Esophagus muscularis mucosa (tissue), 4 donors: ENCODE data around the gene PHF21A. TPM values are rescaled to one million over a fixed set of nuclear protein-coding genes. Genes with fewer than 3 reads are reported as not detected.

Source experiments
- DNase-seq: peaks from one replicate; pipeline ENCODE4 v3.0.0-alpha.2; 2017; ENCODE audit errors: extremely low spot score
- H3K27ac ChIP-seq, 4 donors: fragments of 200-600 bp; sonication (generic); replicated peaks in 1 of 4; 1 replicate in 3 of 4; 2 replicates in 1 of 4; pipeline ENCODE4 v1.5.1; 2016 to 2019; ENCODE audit warnings: mild to moderate bottlenecking in 1 of 4
- H3K27me3 ChIP-seq, 4 donors: fragments of 200-600 bp; sonication (generic); one replicate each; pipeline versions ENCODE4 v1.5.1 to v1.6.0; 2016 to 2019
- H3K36me3 ChIP-seq, 4 donors: fragments of 200-600 bp; sonication (generic); one replicate each; pipeline ENCODE4 v1.5.1; 2016 to 2019
- H3K4me1 ChIP-seq, 4 donors: fragments of 200-600 bp; sonication (generic); one replicate each; pipeline ENCODE4 v1.5.1; 2016 to 2019
- H3K4me3 ChIP-seq, 4 donors: fragments of 200-600 bp; sonication (generic); 1 replicate in 2 of 4; 2 replicates in 2 of 4; pipeline ENCODE4 v1.5.1; 2016 to 2019; ENCODE audit warnings: mild to moderate bottlenecking in 4 of 4, moderate library complexity in 1 of 4
- H3K9me3 ChIP-seq, 4 donors: fragments of 200-600 bp; sonication (generic); 1 replicate in 3 of 4; 2 replicates in 1 of 4; pipeline ENCODE4 v1.5.1; 2016 to 2019
- EP300 ChIP-seq: sonication (generic); formaldehyde crosslinking; IDR thresholded peaks from one replicate; pipeline ENCODE4 v1.6.1; 2017; ENCODE audit warnings: antibody characterized with exemption
- POLR2A ChIP-seq: fragments of 450-650 bp; IDR thresholded peaks from one replicate; pipeline ENCODE4 v1.6.1; 2017; ENCODE audit warnings: antibody characterized with exemption, moderate library complexity, mild to moderate bottlenecking, low read depth
- POLR2AphosphoS5 ChIP-seq, 2 donors: sonication (generic); formaldehyde crosslinking; IDR thresholded peaks; one replicate each; pipeline ENCODE4 v1.6.1; 2017; ENCODE audit warnings: antibody characterized with exemption in 2 of 2
- WGBS: methylation state at CpG from one replicate; pipeline ENCODE4 v1.1.5; 2018; 5-methylcytosine and 5-hydroxymethylcytosine counted together
- intact Hi-C: fragments of 100-400 bp; cut with DNase I; formaldehyde crosslinking; loops from one replicate; pipeline ENCODE4 v1.15.1; 2023
- total RNA-seq, 4 donors: library from RNA; depleted of rRNA; stranded (reverse); fragments of >200 nt; gene quantifications; one replicate each; pipeline versions ENCODE4 v1.1.0 to v1.2.1, GENCODE V29; 2016
- TF ChIP-seq, protein P1 (sequence below), 3 experiments: fragments of 200-600 bp in 2 of 3; fragments of 450-650 bp in 1 of 3; sonication (generic) in 2 of 3; IDR thresholded peaks; one replicate each; pipeline ENCODE4 v1.5.1; 2017 to 2019; ENCODE audit warnings: antibody characterized with exemption in 3 of 3, mild to moderate bottlenecking in 2 of 3, moderate library complexity in 1 of 3

The PHF21A gene
- total RNA-seq, 4 donors from 2014 or later = 31.8 to 47.8 (median 36.1) TPM

DNA sequence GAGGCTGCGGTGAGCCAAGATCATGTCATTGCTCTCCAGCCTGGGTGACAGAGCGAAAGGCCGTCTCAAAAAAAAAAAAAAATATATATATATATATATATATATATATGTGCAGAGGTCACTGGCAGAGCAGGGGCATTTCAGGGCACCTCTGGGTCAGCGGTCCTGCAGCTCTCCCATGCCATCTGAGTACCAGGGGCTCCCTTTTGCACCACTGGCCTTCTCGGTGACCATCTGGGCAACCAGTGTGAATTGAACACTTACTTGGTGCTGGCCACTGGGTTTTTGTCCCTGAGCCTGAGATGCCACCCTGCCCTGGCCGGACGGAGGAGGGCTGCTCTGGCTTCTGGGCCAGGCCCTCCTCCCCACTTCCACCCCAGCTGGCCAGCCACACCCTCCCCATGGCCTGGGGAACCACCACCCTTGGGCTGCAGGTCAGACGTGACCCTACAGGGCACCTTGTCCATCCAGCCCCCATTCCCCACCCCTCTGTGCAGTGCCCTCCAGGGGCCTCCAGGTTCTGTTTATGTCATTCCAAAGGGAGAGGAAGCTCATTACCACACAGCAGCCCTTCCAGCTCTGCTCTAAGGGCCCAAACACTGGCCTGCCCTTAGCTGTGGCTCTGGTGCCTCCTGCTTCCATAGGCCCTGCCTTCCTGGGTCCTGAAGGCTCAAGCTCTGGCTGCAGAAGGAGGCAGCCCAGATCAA, 225.5 kb downstream of the PHF21A start:
- Histone ChIP-seq H3K27me3 (peaks cover 0 to 25% (median 0%) of the 10 kb centered on the region in 4 donors), H3K4me1 (peaks cover 15 to 19% (median 18%) of the 10 kb centered on the region in 4 donors), H3K36me3 (no peaks in the 10 kb centered on the region), H3K4me3 (no peak overlapping the region), H3K27ac (no peak overlapping the region), H3K9me3 (no peaks in the 10 kb centered on the region)
- intact Hi-C loops = no loop called here
- TF ChIP-seq POLR2AphosphoS5 (IDR thresholded peaks at IDR 0.05) (no peak), EP300 (no peak), POLR2A (no peak)
- TF ChIP-seq, protein P1, sequence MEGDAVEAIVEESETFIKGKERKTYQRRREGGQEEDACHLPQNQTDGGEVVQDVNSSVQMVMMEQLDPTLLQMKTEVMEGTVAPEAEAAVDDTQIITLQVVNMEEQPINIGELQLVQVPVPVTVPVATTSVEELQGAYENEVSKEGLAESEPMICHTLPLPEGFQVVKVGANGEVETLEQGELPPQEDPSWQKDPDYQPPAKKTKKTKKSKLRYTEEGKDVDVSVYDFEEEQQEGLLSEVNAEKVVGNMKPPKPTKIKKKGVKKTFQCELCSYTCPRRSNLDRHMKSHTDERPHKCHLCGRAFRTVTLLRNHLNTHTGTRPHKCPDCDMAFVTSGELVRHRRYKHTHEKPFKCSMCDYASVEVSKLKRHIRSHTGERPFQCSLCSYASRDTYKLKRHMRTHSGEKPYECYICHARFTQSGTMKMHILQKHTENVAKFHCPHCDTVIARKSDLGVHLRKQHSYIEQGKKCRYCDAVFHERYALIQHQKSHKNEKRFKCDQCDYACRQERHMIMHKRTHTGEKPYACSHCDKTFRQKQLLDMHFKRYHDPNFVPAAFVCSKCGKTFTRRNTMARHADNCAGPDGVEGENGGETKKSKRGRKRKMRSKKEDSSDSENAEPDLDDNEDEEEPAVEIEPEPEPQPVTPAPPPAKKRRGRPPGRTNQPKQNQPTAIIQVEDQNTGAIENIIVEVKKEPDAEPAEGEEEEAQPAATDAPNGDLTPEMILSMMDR (IDR thresholded peaks at IDR 0.05) = no peak
- WGBS = 90% methylated on average over 8 of the region's 8 CpGs
- no peak for DNase-seq

GRCh38 chr11:45894555-45895247, 226.6 kb downstream of the PHF21A start:
- 90% methylated on average over 2 of the region's 6 CpGs for WGBS
- DNase-seq = no peak

GRCh38 chr11:45892856-45893255, 228.4 kb downstream of the PHF21A start:
- H3K36me3 ChIP-seq = no peaks in the 10 kb centered on the region
- no peaks in the 10 kb centered on the region for H3K9me3 ChIP-seq
- WGBS = 91% methylated on average over 4 of the region's 5 CpGs
- no peak overlapping the region for H3K4me3 ChIP-seq
- no peak for DNase-seq
- intact Hi-C loops = no loop called here
- no peak overlapping the region for H3K27ac ChIP-seq
- no peak for TF ChIP-seq EP300
- TF ChIP-seq, protein P1 (IDR thresholded peaks at IDR 0.05) = no peak
- TF ChIP-seq POLR2A = no peak
- TF ChIP-seq POLR2AphosphoS5 (IDR thresholded peaks at IDR 0.05) = no peak
- H3K4me1 ChIP-seq = no peaks in the 10 kb centered on the region
- peaks cover 0 to 25% (median 0%) of the 10 kb centered on the region in 4 donors for H3K27me3 ChIP-seq

More at GRCh38 chr11:45894555-45895247, 226.6 kb downstream of the PHF21A start:
- no peaks in the 10 kb centered on the region for H3K9me3 ChIP-seq
- no peaks in the 10 kb centered on the region for H3K36me3 ChIP-seq
- no peak for TF ChIP-seq EP300
- TF ChIP-seq, protein P1 (IDR thresholded peaks at IDR 0.05) = no peak
- TF ChIP-seq POLR2A = no peak
- H3K4me1 ChIP-seq = peaks cover 10 to 14% (median 11%) of the 10 kb centered on the region in 4 donors
- H3K27me3 ChIP-seq = peaks cover 0 to 25% (median 0%) of the 10 kb centered on the region in 4 donors
- no peak overlapping the region for H3K4me3 ChIP-seq
- H3K27ac ChIP-seq = no peak overlapping the region
- intact Hi-C loops = no loop called here

- 88% methylated on average over 8 of the region's 9 CpGs for WGBS
- H3K4me3 ChIP-seq = no peak overlapping the region
- H3K9me3 ChIP-seq = no peaks in the 10 kb centered on the region
- no peak overlapping the region for H3K27ac ChIP-seq
- H3K27me3 ChIP-seq = peaks cover 0 to 16% (median 0%) of the 10 kb centered on the region in 4 donors
- peaks cover 0 to 4% (median 2%) of the 10 kb centered on the region in 4 donors for H3K4me1 ChIP-seq
- TF ChIP-seq POLR2AphosphoS5 (IDR thresholded peaks at IDR 0.05) = no peak
- H3K36me3 ChIP-seq = no peaks in the 10 kb centered on the region
- intact Hi-C loops = no loop called here
- DNase-seq = no peak
Observed at GRCh38 chr11:45890886-45891550, 230.2 kb downstream of the PHF21A start.

GRCh38 chr11:45889966-45890365, 231.3 kb downstream of the PHF21A start:
- H3K4me3 ChIP-seq = no peak overlapping the region
- no peaks in the 10 kb centered on the region for H3K36me3 ChIP-seq
- peaks cover 0 to 8% (median 0%) of the 10 kb centered on the region in 4 donors for H3K27me3 ChIP-seq
- DNase-seq = no peak
- 87% methylated on average over 9 of the region's 9 CpGs for WGBS
- TF ChIP-seq, protein P1 (IDR thresholded peaks at IDR 0.05) = no peak
- TF ChIP-seq POLR2AphosphoS5 (IDR thresholded peaks at IDR 0.05) = no peak
- no peaks in the 10 kb centered on the region for H3K9me3 ChIP-seq
- intact Hi-C loops = no loop called here
- H3K27ac ChIP-seq = no peak overlapping the region
- H3K4me1 ChIP-seq = peaks cover 3 to 13% (median 11%) of the 10 kb centered on the region in 4 donors
